Osteocyte (in vitro differentiated cells): Measurements from ENCODE around the gene KCTD1. TPM values are rescaled to one million over a fixed set of nuclear protein-coding genes. Genes with fewer than 3 reads are reported as not detected.

Experiments used
- DNase-seq: peaks from one replicate; pipeline ENCODE4 v3.0.0; 2021; ENCODE audit warnings: mixed read lengths; ENCODE audit not compliant: unreplicated experiment; ENCODE audit errors: extremely low spot score
- H3K27ac Mint-ChIP-seq: one replicate; pipeline ENCODE4 v1.8.0; 2021; ENCODE audit warnings: mild to moderate bottlenecking, mixed read lengths; ENCODE audit not compliant: unreplicated experiment
- H3K27me3 Mint-ChIP-seq: one replicate; pipeline ENCODE4 v1.8.0; 2021; ENCODE audit warnings: mixed read lengths; ENCODE audit not compliant: unreplicated experiment
- H3K36me3 Mint-ChIP-seq: one replicate; pipeline ENCODE4 v1.8.0; 2021; ENCODE audit warnings: mixed read lengths; ENCODE audit not compliant: unreplicated experiment
- H3K4me1 Mint-ChIP-seq: one replicate; pipeline ENCODE4 v1.8.0; 2021; ENCODE audit warnings: mixed read lengths; ENCODE audit not compliant: unreplicated experiment
- H3K4me3 Mint-ChIP-seq: one replicate; pipeline ENCODE4 v1.8.0; 2021; ENCODE audit warnings: mild to moderate bottlenecking, moderate library complexity, mixed read lengths; ENCODE audit not compliant: unreplicated experiment
- H3K9me3 Mint-ChIP-seq: one replicate; pipeline ENCODE4 v1.8.0; 2021; ENCODE audit warnings: mixed read lengths; ENCODE audit not compliant: unreplicated experiment
- CTCF ChIP-seq: fragments of 200-600 bp; sonication (generic); IDR thresholded peaks from 2 replicates; pipeline ENCODE4 v1.5.0; 2021; ENCODE audit warnings: antibody characterized with exemption, mild to moderate bottlenecking, moderate library complexity
- total RNA-seq: library from RNA; stranded (reverse); gene quantifications from 2 replicates; pipeline ENCODE4 v1.2.1, GENCODE V29; 2021

KCTD1 gene
- total RNA-seq, 1 donor from 2014 or later: 25.7 TPM

- H3K9me3 Mint-ChIP-seq: no peaks in the 10 kb centered on the region
- no peaks in the 10 kb centered on the region for H3K36me3 Mint-ChIP-seq
- TF ChIP-seq CTCF: no peak
- H3K4me3 Mint-ChIP-seq: no peak overlapping the region
- H3K27me3 Mint-ChIP-seq: no peaks in the 10 kb centered on the region
- no peak overlapping the region for H3K27ac Mint-ChIP-seq
- no peak for DNase-seq
- peaks cover 19% of the 10 kb centered on the region for H3K4me1 Mint-ChIP-seq
Observed at GRCh38 chr18:26520974-26521373, 27.4 kb downstream of the KCTD1 start.

GRCh38 chr18:26519114-26519513, 29.2 kb downstream of the KCTD1 start:
- Mint-ChIP-seq H3K36me3 (no peaks in the 10 kb centered on the region), H3K27ac (no peak overlapping the region), H3K4me3 (no peak overlapping the region), H3K27me3 (no peaks in the 10 kb centered on the region), H3K9me3 (no peaks in the 10 kb centered on the region), H3K4me1 (peaks cover 10% of the 10 kb centered on the region)
- DNase-seq: no peak
- TF ChIP-seq CTCF: no peak

GRCh38 chr18:26516964-26517363, 31.4 kb downstream of the KCTD1 start:
- no peaks in the 10 kb centered on the region for H3K27me3 Mint-ChIP-seq
- no peak overlapping the region for H3K27ac Mint-ChIP-seq
- DNase-seq: no peak
- no peaks in the 10 kb centered on the region for H3K9me3 Mint-ChIP-seq
- peaks cover 20% of the 10 kb centered on the region for H3K4me1 Mint-ChIP-seq
- H3K4me3 Mint-ChIP-seq: no peak overlapping the region
- no peaks in the 10 kb centered on the region for H3K36me3 Mint-ChIP-seq
- no peak for TF ChIP-seq CTCF

- TF ChIP-seq CTCF: no peak
- Mint-ChIP-seq H3K27ac (no peak overlapping the region), H3K4me1 (peaks cover 25% of the 10 kb centered on the region), H3K27me3 (no peaks in the 10 kb centered on the region), H3K9me3 (no peaks in the 10 kb centered on the region), H3K4me3 (no peak overlapping the region), H3K36me3 (no peaks in the 10 kb centered on the region)
- no peak for DNase-seq
Observed at GRCh38 chr18:26515643-26516487, 32.5 kb downstream of the KCTD1 start.

GRCh38 chr18:26511339-26512071, 36.8 kb downstream of the KCTD1 start:
- H3K9me3 Mint-ChIP-seq: no peaks in the 10 kb centered on the region
- no peak overlapping the region for H3K4me3 Mint-ChIP-seq
- DNase-seq: no peak
- no peak for TF ChIP-seq CTCF
- no peak overlapping the region for H3K27ac Mint-ChIP-seq
- H3K4me1 Mint-ChIP-seq: peaks cover 33% of the 10 kb centered on the region
- no peaks in the 10 kb centered on the region for H3K27me3 Mint-ChIP-seq
- H3K36me3 Mint-ChIP-seq: no peaks in the 10 kb centered on the region
